Fibroblast of skin of scalp (primary cell): ENCODE data around the gene IGSF9B.

Experiments used
- DNase-seq: peaks from one replicate; pipeline ENCODE4 v3.0.0-alpha.2; 2013

Gene IGSF9B

GRCh38 chr11:133955945-133956421 is 785 bp downstream of the IGSF9B start:
- DNase-seq, result no peak

GRCh38 chr11:133955081-133955891 is 1.5 kb downstream of the IGSF9B start:
- no peak for DNase-seq

GRCh38 chr11:133953999-133954398 is 2.8 kb downstream of the IGSF9B start:
- no peak for DNase-seq

- no peak for DNase-seq
Measured at GRCh38 chr11:133953547-133953946, 3.2 kb downstream of the IGSF9B start.

- DNase-seq, result no peak
Measured at GRCh38 chr11:133952199-133953190, 4.3 kb downstream of the IGSF9B start.

- DNase-seq, result no peak
Measured at GRCh38 chr11:133951327-133952198, 5.2 kb downstream of the IGSF9B start.

- DNase-seq, result no peak
Measured at GRCh38 chr11:133950874-133951326, 5.9 kb downstream of the IGSF9B start.

GRCh38 chr11:133950421-133950820 is 6.3 kb downstream of the IGSF9B start:
- DNase-seq, result no peak

- no peak for DNase-seq
Measured at GRCh38 chr11:133949129-133949528, 7.6 kb downstream of the IGSF9B start.

- no peak for DNase-seq
Measured at GRCh38 chr11:133948711-133949110, 8.1 kb downstream of the IGSF9B start.

- DNase-seq, result peak; percentile 56
Measured at GRCh38 chr11:133947321-133947756, 9.4 kb downstream of the IGSF9B start.

GRCh38 chr11:133946541-133947318 is 10.0 kb downstream of the IGSF9B start:
- DNase-seq, result no peak

GRCh38 chr11:133946051-133946450 is 10.7 kb downstream of the IGSF9B start:
- no peak for DNase-seq

GRCh38 chr11:133945087-133945974 is 11.4 kb downstream of the IGSF9B start:
- no peak for DNase-seq

GRCh38 chr11:133943950-133944698 is 12.6 kb downstream of the IGSF9B start:
- DNase-seq, result no peak

- no peak for DNase-seq
Measured at GRCh38 chr11:133942577-133942976, 14.2 kb downstream of the IGSF9B start.

GRCh38 chr11:133941546-133941945 is 15.2 kb downstream of the IGSF9B start:
- no peak for DNase-seq

GRCh38 chr11:133940034-133940433 is 16.7 kb downstream of the IGSF9B start:
- DNase-seq, result no peak

GRCh38 chr11:133939558-133939957 is 17.2 kb downstream of the IGSF9B start:
- no peak for DNase-seq
